SHP77 (cell line): ENCODE results near the gene CUX1.
"Not testable (repeated sequence)": the region's sequence is repeated elsewhere in the genome, so short reads cannot be mapped to it uniquely, and the experiment has no call there.

Experiments used
- DNase-seq, 2 experiments: peaks; one replicate each; lab custom pipeline; 2025; lab: John Stamatoyannopoulos, UW

The CUX1 gene

GRCh38 chr7:101795461-101795860 is 22.0 kb upstream of the CUX1 start:
- DNase-seq, result no peak

GRCh38 chr7:101798173-101798572 is 19.3 kb upstream of the CUX1 start:
- DNase-seq, result not testable (repeated sequence)

GRCh38 chr7:101803203-101804087 is 14.0 kb upstream of the CUX1 start:
- no peak for DNase-seq

- DNase-seq, result no peak
Measured at GRCh38 chr7:101804088-101804963, 13.1 kb upstream of the CUX1 start.

- DNase-seq, result no peak
Measured at GRCh38 chr7:101804967-101805366, 12.5 kb upstream of the CUX1 start.

- DNase-seq, result no peak
Measured at GRCh38 chr7:101812595-101812994, 4.8 kb upstream of the CUX1 start.

GRCh38 chr7:101813402-101814019 is 3.9 kb upstream of the CUX1 start:
- DNase-seq, result no peak

GRCh38 chr7:101814081-101814990 is 3.1 kb upstream of the CUX1 start:
- DNase-seq, result peak in 1 of 2 experiments; percentile 27

- DNase-seq, result peak in 1 of 2 experiments; percentile 23
Measured at GRCh38 chr7:101814991-101815825, 2.2 kb upstream of the CUX1 start.

GRCh38 chr7:101815826-101816594 is 1.4 kb upstream of the CUX1 start:
- peak; percentile 30 to 56 for DNase-seq

- DNase-seq, result peak in 1 of 2 experiments; percentile 9
Measured at GRCh38 chr7:101816595-101817470, 593 bp upstream of the CUX1 start.

- no peak for DNase-seq
Measured at GRCh38 chr7:101818287-101819071, 1.1 kb downstream of the CUX1 start.

GRCh38 chr7:101819183-101819582 is 1.8 kb downstream of the CUX1 start:
- no peak for DNase-seq

- DNase-seq, result no peak
Measured at GRCh38 chr7:101819913-101820522, 2.6 kb downstream of the CUX1 start.

GRCh38 chr7:101820703-101821102 is 3.3 kb downstream of the CUX1 start:
- no peak for DNase-seq

- not testable (repeated sequence) for DNase-seq
Measured at GRCh38 chr7:101822632-101823031, 5.2 kb downstream of the CUX1 start.

GRCh38 chr7:101823096-101823495 is 5.7 kb downstream of the CUX1 start:
- no peak for DNase-seq
